GM18909 (cell line): Measurements from ENCODE around the gene KIRREL3.

Experiments
- ATAC-seq: cut with Tn5 transposase; IDR thresholded peaks from one replicate; pipeline ENCODE4 v1.9.1; 2021; ENCODE audit warnings: mild to moderate bottlenecking; ENCODE audit not compliant: unreplicated experiment, poor library complexity

KIRREL3 gene

GRCh38 chr11:126570489-126570888 is 430.1 kb downstream of the KIRREL3 start:
- no peak for ATAC-seq

- ATAC-seq: no peak
These were observed 433.2 kb downstream of the KIRREL3 start for GRCh38 chr11:126567419-126567818.

- no peak for ATAC-seq
These were observed 436.0 kb downstream of the KIRREL3 start for GRCh38 chr11:126564566-126564965.

- no peak for ATAC-seq
These were observed 439.2 kb downstream of the KIRREL3 start for GRCh38 chr11:126561327-126561893.

- ATAC-seq: no peak
These were observed 440.3 kb downstream of the KIRREL3 start for GRCh38 chr11:126560221-126560620.

- ATAC-seq: no peak
These were observed 451.7 kb downstream of the KIRREL3 start for GRCh38 chr11:126548581-126549550.

- ATAC-seq: no peak
These were observed 452.9 kb downstream of the KIRREL3 start for GRCh38 chr11:126547691-126548090.

GRCh38 chr11:126547161-126547560 is 453.4 kb downstream of the KIRREL3 start:
- no peak for ATAC-seq

GRCh38 chr11:126546694-126547093 is 453.9 kb downstream of the KIRREL3 start:
- no peak for ATAC-seq

GRCh38 chr11:126546191-126546590 is 454.4 kb downstream of the KIRREL3 start:
- no peak for ATAC-seq

- no peak for ATAC-seq
These were observed 455.5 kb downstream of the KIRREL3 start for GRCh38 chr11:126545057-126545555.

GRCh38 chr11:126544108-126545056 is 456.2 kb downstream of the KIRREL3 start:
- no peak for ATAC-seq

GRCh38 chr11:126543691-126544090 is 456.9 kb downstream of the KIRREL3 start:
- ATAC-seq: no peak

GRCh38 chr11:126542334-126543015 is 458.1 kb downstream of the KIRREL3 start:
- ATAC-seq: no peak

- no peak for ATAC-seq
These were observed 462.5 kb downstream of the KIRREL3 start for GRCh38 chr11:126538071-126538470.

GRCh38 chr11:126537492-126537891 is 463.1 kb downstream of the KIRREL3 start:
- no peak for ATAC-seq

- no peak for ATAC-seq
These were observed 466.3 kb downstream of the KIRREL3 start for GRCh38 chr11:126534141-126534805.

- no peak for ATAC-seq
These were observed 467.0 kb downstream of the KIRREL3 start for GRCh38 chr11:126533560-126533959.

- ATAC-seq: no peak
These were observed 470.2 kb downstream of the KIRREL3 start for GRCh38 chr11:126530416-126530815.
